Measurements from ENCODE around the gene LIPE.

Gene LIPE

GRCh38 chr19:42352301-42353259 lies 74.6 kb downstream of the LIPE start:
- no peak for TF ChIP-seq CTCF (IDR thresholded peaks at IDR 0.05; ENCODE audit: insufficient read depth, missing control alignments)
- FAIRE-seq (no peak), DNase-seq (ENCODE audit: insufficient read length, low spot score) (no peak)

Measured in D721Med (cell line).